Endometrial microvascular endothelial cells (primary cell): ENCODE results near the gene PPP3CA. TPM values are rescaled to one million over a fixed set of nuclear protein-coding genes. Genes with fewer than 3 reads are reported as not detected.
"Not testable (repeated sequence)": the region's sequence is repeated elsewhere in the genome, so short reads cannot be mapped to it uniquely, and the experiment has no call there.

Source experiments
- in situ Hi-C: cut with HindIII; loops from 2 replicates; pipeline ENCODE4 v1.10.0; 2017; ENCODE audit warnings: low sequenced_read_pairs, low pct_unique_long_range_greater_than_20kb; ENCODE audit errors: inconsistent ontology term
- total RNA-seq: library from RNA; depleted of rRNA; stranded (reverse); fragments of >200 nt; gene quantifications from one replicate; pipeline ENCODE4 v1.2.3, GENCODE V29; 2015; ENCODE audit errors: inconsistent ontology term

Gene PPP3CA
- total RNA-seq, 1 donor from 2014 or later, result 33.0 TPM

- in situ Hi-C loops, result no loop called here
Observed at GRCh38 chr4:101265816-101266172, 81.5 kb downstream of the PPP3CA start.

- in situ Hi-C loops, result no loop called here
Observed at GRCh38 chr4:101264993-101265815, 82.1 kb downstream of the PPP3CA start.

- in situ Hi-C loops, result no loop called here
Observed at GRCh38 chr4:101264512-101264911, 82.8 kb downstream of the PPP3CA start.

- in situ Hi-C loops, result no loop called here
Observed at GRCh38 chr4:101262683-101263082, 84.6 kb downstream of the PPP3CA start.

GRCh38 chr4:101259876-101260275 lies 87.5 kb downstream of the PPP3CA start:
- in situ Hi-C loops, result no loop called here

GRCh38 chr4:101258883-101259282 lies 88.4 kb downstream of the PPP3CA start:
- in situ Hi-C loops, result no loop called here

GRCh38 chr4:101256222-101256621 lies 91.1 kb downstream of the PPP3CA start:
- in situ Hi-C loops, result no loop called here

GRCh38 chr4:101254776-101255175 lies 92.5 kb downstream of the PPP3CA start:
- in situ Hi-C loops, result no loop called here

GRCh38 chr4:101253121-101253520 lies 94.2 kb downstream of the PPP3CA start:
- in situ Hi-C loops, result no loop called here

- in situ Hi-C loops, result no loop called here
Observed at GRCh38 chr4:101252721-101253120, 94.6 kb downstream of the PPP3CA start.

- in situ Hi-C loops, result no loop called here
Observed at GRCh38 chr4:101251261-101251660, 96.1 kb downstream of the PPP3CA start.

- in situ Hi-C loops, result no loop called here
Observed at GRCh38 chr4:101244349-101244748, 103.0 kb downstream of the PPP3CA start.

GRCh38 chr4:101242441-101242840 lies 104.9 kb downstream of the PPP3CA start:
- in situ Hi-C loops, result no loop called here

- in situ Hi-C loops, result no loop called here
Observed at GRCh38 chr4:101240099-101240498, 107.2 kb downstream of the PPP3CA start.

- in situ Hi-C loops, result no loop called here
Observed at GRCh38 chr4:101239665-101240064, 107.7 kb downstream of the PPP3CA start.

GRCh38 chr4:101238706-101239105 lies 108.6 kb downstream of the PPP3CA start:
- in situ Hi-C loops, result no loop called here

GRCh38 chr4:101237773-101238172 lies 109.6 kb downstream of the PPP3CA start:
- in situ Hi-C loops, result no loop called here

GRCh38 chr4:101236097-101236496 lies 111.2 kb downstream of the PPP3CA start:
- in situ Hi-C loops, result no loop called here

GRCh38 chr4:101234141-101234540 lies 113.2 kb downstream of the PPP3CA start:
- in situ Hi-C loops, result not testable (repeated sequence)

GRCh38 chr4:101232074-101232776 lies 115.1 kb downstream of the PPP3CA start:
- in situ Hi-C loops, result no loop called here
